Lower lobe of right lung (tissue), 2 donors: ENCODE data around the gene RIPK3. TPM values are rescaled to one million over a fixed set of nuclear protein-coding genes. Genes with fewer than 3 reads are reported as not detected.

ENCODE experiments used
- ATAC-seq, 2 donors: fragments of 200-7000 bp; cut with Tn5 transposase; one replicate each; pipeline ENCODE4 v1.9.1; 2020 to 2022; ENCODE audit warnings: mild to moderate bottlenecking in 2 of 2, moderate library complexity in 2 of 2
- DNase-seq: peaks from one replicate; pipeline ENCODE4 v3.0.0-alpha.2; 2020
- H3K27ac ChIP-seq: fragments of 200-600 bp; one replicate; pipeline ENCODE4 v1.8.0; 2022
- H3K27me3 ChIP-seq: fragments of 200-600 bp; one replicate; pipeline ENCODE4 v1.8.0; 2022; ENCODE audit warnings: low read depth
- H3K36me3 ChIP-seq: fragments of 200-600 bp; one replicate; pipeline ENCODE4 v1.8.0; 2022; ENCODE audit warnings: mild to moderate bottlenecking
- H3K4me1 ChIP-seq: fragments of 200-600 bp; one replicate; pipeline ENCODE4 v1.8.0; 2022
- H3K4me3 ChIP-seq: fragments of 200-600 bp; one replicate; pipeline ENCODE4 v1.8.0; 2022; ENCODE audit warnings: mild to moderate bottlenecking
- H3K9me3 ChIP-seq: fragments of 200-600 bp; one replicate; pipeline ENCODE4 v1.8.0; 2022
- CTCF ChIP-seq: fragments of 200-600 bp; IDR thresholded peaks from one replicate; pipeline ENCODE4 v1.8.0; 2022; ENCODE audit warnings: antibody characterized with exemption, mild to moderate bottlenecking
- intact Hi-C: fragments of 100-400 bp; cut with DNase I; formaldehyde crosslinking; loops from one replicate; pipeline ENCODE4 v1.11.0; 2022
- total RNA-seq: library from RNA; stranded (reverse); fragmentation: NEBNext Ultra II Directional; extraction: Animal tissue kit (Norgen Biotek cat#: 25700); gene quantifications from one replicate; pipeline ENCODE4 v1.2.1, GENCODE V29; 2021
- donor health status: DM: no; HTN: yes; CAD: no; lungs with severe emphysema.

The RIPK3 gene
- total RNA-seq, 1 donor from 2014 or later = 27.9 TPM

GRCh38 chr14:24291446-24292117 lies 48.2 kb downstream of the RIPK3 start:
- no peak for DNase-seq
- Histone ChIP-seq H3K27me3 (no peaks in the 10 kb centered on the region), H3K36me3 (peaks cover 75% of the 10 kb centered on the region), H3K27ac (no peak overlapping the region), H3K9me3 (no peaks in the 10 kb centered on the region), H3K4me3 (no peak overlapping the region), H3K4me1 (peaks cover 2% of the 10 kb centered on the region)
- ATAC-seq = no peak
- intact Hi-C loops = loop anchor here (10.0 kb wide), 1 partner anchor 47 kb away; the partner anchor contains the start of gene TINF2
- no peak for TF ChIP-seq CTCF

DNA sequence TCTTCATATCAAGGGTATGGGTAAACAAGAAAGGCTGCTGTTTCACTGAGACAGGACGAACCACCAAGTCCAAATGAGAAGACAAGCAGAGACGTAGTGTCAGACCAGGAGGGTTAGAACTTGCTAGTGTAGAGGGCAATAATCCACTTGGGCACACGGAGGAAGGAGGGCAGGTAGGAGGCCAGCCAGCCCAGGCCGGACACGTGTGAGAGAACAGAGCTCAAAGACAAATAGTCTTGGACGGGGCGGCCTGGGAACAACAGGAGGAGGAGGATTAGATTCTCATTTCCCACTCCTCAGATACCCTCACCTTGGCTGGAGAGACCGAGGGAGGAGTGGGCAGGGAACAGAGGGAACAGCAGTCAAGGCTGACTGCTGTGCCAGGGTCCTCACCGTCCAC lies 49.0 kb downstream of the RIPK3 start:
- Histone ChIP-seq H3K4me1 (no peaks in the 10 kb centered on the region), H3K27me3 (no peaks in the 10 kb centered on the region), H3K36me3 (peaks cover 66% of the 10 kb centered on the region), H3K27ac (no peak overlapping the region), H3K9me3 (no peaks in the 10 kb centered on the region), H3K4me3 (no peak overlapping the region)
- no peak for ATAC-seq
- no peak for DNase-seq
- TF ChIP-seq CTCF = no peak
- intact Hi-C loops = loop anchor here (10.0 kb wide), 1 partner anchor 46 kb away; the partner anchor contains the start of gene TINF2

DNA sequence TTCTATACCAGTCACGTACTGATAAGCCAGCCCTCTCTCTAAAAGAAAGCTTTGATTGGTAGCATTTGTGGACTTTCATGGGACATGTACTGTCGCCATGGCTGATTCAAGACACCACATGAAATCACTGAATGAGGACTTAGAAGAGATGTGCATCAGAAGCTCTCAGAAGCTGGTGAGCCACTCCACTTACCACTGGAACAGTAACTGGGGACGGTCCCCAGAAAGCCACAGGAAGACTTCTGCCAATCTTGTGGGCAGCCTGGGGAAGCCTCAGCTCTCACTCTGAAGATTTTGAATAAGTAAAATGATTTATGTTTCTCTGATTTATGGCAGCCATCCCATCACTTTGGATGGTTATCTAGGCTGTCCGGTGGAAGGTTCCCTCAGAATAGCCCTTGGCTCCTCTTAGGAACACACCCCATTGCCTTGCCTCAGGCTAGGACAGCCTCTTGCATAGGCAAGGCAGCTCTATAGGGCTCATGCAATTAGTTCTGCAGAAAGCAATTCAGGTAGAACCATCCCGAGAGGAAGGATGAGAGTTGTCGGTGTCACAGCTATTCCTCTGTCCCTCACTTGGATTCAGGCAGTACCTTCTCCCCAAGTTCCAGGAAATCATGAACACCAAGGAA lies 50.0 kb downstream of the RIPK3 start:
- intact Hi-C loops = loop anchor here (10.0 kb wide), 1 partner anchor 45 kb away; the partner anchor contains the start of gene TINF2
- Histone ChIP-seq H3K9me3 (no peaks in the 10 kb centered on the region), H3K27ac (no peak overlapping the region), H3K36me3 (peaks cover 56% of the 10 kb centered on the region), H3K27me3 (no peaks in the 10 kb centered on the region), H3K4me1 (no peaks in the 10 kb centered on the region), H3K4me3 (no peak overlapping the region)
- TF ChIP-seq CTCF = no peak
- DNase-seq (no peak), ATAC-seq (no peak)

GRCh38 chr14:24286996-24287395 lies 52.8 kb downstream of the RIPK3 start:
- Histone ChIP-seq H3K4me1 (peaks cover 9% of the 10 kb centered on the region), H3K4me3 (no peak overlapping the region), H3K27ac (no peak overlapping the region), H3K9me3 (no peaks in the 10 kb centered on the region), H3K36me3 (peaks cover 29% of the 10 kb centered on the region), H3K27me3 (no peaks in the 10 kb centered on the region)
- DNase-seq (no peak), ATAC-seq (no peak)
- intact Hi-C loops = no loop called here
- no peak for TF ChIP-seq CTCF

Other genes starting within 250 kb of the RIPK3 start
- gene PCK2, start 245.7 kb downstream of the RIPK3 start, total RNA-seq = 42.8 TPM
- gene DCAF11, start 225.2 kb downstream of the RIPK3 start, total RNA-seq = 64.9 TPM
- 2.0 TPM for gene NRL, start 225.0 kb downstream of the RIPK3 start, total RNA-seq
- 0.97 TPM for gene FITM1, start 209.3 kb downstream of the RIPK3 start, total RNA-seq
- gene PSME1, start 203.8 kb downstream of the RIPK3 start, total RNA-seq = 198 TPM
- 9.3 TPM for gene EMC9, start 198.4 kb downstream of the RIPK3 start, total RNA-seq
- gene PSME2, start 193.4 kb downstream of the RIPK3 start, total RNA-seq = 144 TPM
- 67.3 TPM for gene RNF31, start 192.5 kb downstream of the RIPK3 start, total RNA-seq
- gene IRF9, start 178.7 kb downstream of the RIPK3 start, total RNA-seq = 158 TPM
- gene REC8, start 167.9 kb downstream of the RIPK3 start, total RNA-seq = 18.4 TPM
- gene IPO4, start 151.2 kb downstream of the RIPK3 start, total RNA-seq = 18.3 TPM
- 48.9 TPM for gene TM9SF1, start 144.6 kb downstream of the RIPK3 start, total RNA-seq
- 0.74 TPM for gene TSSK4, start 134.3 kb downstream of the RIPK3 start, total RNA-seq
- 41.9 TPM for gene CHMP4A, start 126.5 kb downstream of the RIPK3 start, total RNA-seq
- 13.3 TPM for gene MDP1, start 123.9 kb downstream of the RIPK3 start, total RNA-seq
- 132 TPM for gene NEDD8, start 107.6 kb downstream of the RIPK3 start, total RNA-seq
- gene GMPR2, start 107.1 kb downstream of the RIPK3 start, total RNA-seq = 72.3 TPM
- 85.7 TPM for gene TINF2, start 97.4 kb downstream of the RIPK3 start, total RNA-seq
- gene TGM1, start 76.8 kb downstream of the RIPK3 start, total RNA-seq = 5.9 TPM
- 50.4 TPM for gene RABGGTA, start 68.4 kb downstream of the RIPK3 start, total RNA-seq
- gene DHRS1, start 40.2 kb downstream of the RIPK3 start, total RNA-seq = 22.7 TPM
- 22.0 TPM for gene NOP9, start 40.1 kb downstream of the RIPK3 start, total RNA-seq
- gene CIDEB, start 32.0 kb downstream of the RIPK3 start, total RNA-seq = 16.4 TPM
- 5.9 TPM for gene LTB4R2, start 29.9 kb downstream of the RIPK3 start, total RNA-seq
- gene LTB4R, start 28.5 kb downstream of the RIPK3 start, total RNA-seq = 14.1 TPM
- gene ADCY4, start 4.9 kb downstream of the RIPK3 start, total RNA-seq = 42.7 TPM
- gene NFATC4, start 28.2 kb upstream of the RIPK3 start, total RNA-seq = 37.0 TPM
- 17.9 TPM for gene NYNRIN, start 59.0 kb upstream of the RIPK3 start, total RNA-seq
- 2.3 TPM for gene CBLN3, start 89.7 kb upstream of the RIPK3 start, total RNA-seq
- 61.4 TPM for gene KHNYN, start 90.0 kb upstream of the RIPK3 start, total RNA-seq
- gene SDR39U1, start 102.8 kb upstream of the RIPK3 start, total RNA-seq = 61.6 TPM
- 2.4 TPM for gene CMA1, start 168.3 kb upstream of the RIPK3 start, total RNA-seq
- 12.2 TPM for gene CTSG, start 236.3 kb upstream of the RIPK3 start, total RNA-seq